ENCODE results near the gene QRICH1. TPM values are rescaled to one million over a fixed set of nuclear protein-coding genes. Genes with fewer than 3 reads are reported as not detected.
"Not testable (repeated sequence)": the region's sequence is repeated elsewhere in the genome, so short reads cannot be mapped to it uniquely, and the experiment has no call there.

QRICH1 gene
- total RNA-seq, 1 experiment from 2014 or later: 82.7 TPM

- DNase-seq (ENCODE audit: low spot score): peak; percentile 45
Observed at GRCh38 chr3:49017971-49018706, 75.7 kb downstream of the QRICH1 start, which contains the start of gene DALRD3. TSS of gene DALRD3 (minus strand) at chr3:49018580. CDS start at chr3:49018564, 16 bp downstream.

DNA sequence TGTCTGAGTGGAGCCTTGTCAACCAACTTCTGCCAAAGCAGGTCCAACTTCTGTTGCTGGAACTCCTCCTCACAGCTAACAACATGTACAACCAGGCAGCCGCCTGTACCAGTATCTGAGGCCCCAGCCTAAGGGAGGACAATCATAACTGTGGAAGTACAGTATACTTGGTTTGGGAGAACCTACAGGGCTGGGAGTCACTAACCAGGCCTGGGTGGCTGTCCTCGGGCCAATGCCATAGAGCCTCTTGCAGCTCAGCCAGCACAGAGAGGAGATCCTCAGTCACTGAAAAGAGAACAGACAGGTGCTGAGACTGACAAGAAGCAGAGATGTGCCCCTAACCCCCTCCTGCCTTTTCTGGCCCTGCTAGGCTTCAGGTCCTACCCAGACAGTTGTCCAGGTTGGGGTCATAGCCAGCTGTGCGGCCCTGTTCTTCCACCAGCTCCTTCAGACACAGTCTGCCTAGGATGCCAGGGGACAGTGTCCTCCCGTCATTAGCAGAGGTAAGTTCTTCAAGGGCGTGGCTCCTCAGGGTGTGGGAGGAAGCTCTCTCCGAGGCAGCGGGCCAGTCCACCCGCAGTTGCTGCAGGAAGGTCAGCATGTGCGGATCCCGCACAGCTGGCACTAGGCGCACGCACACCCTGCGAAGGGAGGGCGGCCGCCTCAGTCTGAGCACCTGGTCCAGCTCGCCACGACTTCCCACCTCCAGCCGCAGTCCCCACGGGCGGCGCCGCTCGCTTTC, 76.5 kb downstream of the QRICH1 start:
- no peak for DNase-seq (ENCODE audit: low spot score)

DNA sequence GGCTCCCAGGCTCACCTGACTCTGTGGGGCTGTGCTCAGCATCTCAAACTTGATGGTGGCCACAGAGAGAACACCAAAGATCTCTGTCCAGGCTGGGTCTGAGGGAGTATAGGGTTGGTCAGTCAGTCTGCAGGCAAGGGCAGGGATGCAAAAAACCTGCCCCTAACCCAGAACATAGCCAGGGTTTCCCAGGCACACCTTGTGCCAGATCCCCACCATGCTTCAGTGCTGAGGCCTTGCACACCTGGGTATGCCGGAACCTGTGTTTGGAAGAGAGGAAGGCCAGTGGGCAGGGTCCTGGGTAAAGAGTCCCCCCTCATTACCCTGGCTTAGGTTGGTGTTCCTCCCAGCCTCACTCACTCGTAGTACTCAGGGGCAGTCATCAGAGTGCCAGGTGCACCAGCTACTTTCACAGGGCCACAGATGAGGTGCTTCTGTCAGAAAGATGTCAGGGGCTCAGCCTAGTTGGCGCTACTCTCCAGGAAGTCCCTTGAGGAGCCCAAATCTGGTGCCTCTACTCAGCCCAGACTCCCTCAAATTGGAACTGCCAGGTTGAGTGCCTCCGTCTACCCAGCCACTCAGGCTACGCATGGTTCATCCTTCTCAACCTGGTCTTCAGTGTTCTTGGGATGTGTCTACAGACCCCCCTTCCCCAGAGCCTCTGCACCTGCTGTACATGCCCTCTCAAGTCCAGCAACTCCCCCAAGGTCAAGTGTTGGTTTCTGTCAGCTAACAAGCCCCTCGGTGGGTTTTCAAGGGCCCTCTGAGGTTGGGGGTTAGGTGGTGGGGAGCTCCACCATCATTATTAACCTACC, 77.2 kb downstream of the QRICH1 start:
- DNase-seq (ENCODE audit: low spot score): no peak

- no peak for DNase-seq (ENCODE audit: low spot score)
Observed at GRCh38 chr3:49015765-49016164, 78.1 kb downstream of the QRICH1 start.

GRCh38 chr3:49015072-49015471, 78.8 kb downstream of the QRICH1 start:
- no peak for DNase-seq (ENCODE audit: low spot score)

GRCh38 chr3:49013738-49014660, 79.9 kb downstream of the QRICH1 start:
- no peak for DNase-seq (ENCODE audit: low spot score)

- DNase-seq (ENCODE audit: low spot score): no peak
Observed at GRCh38 chr3:49013113-49013737, 80.6 kb downstream of the QRICH1 start.

GRCh38 chr3:49012441-49013017, 81.3 kb downstream of the QRICH1 start:
- no peak for DNase-seq (ENCODE audit: low spot score)

DNA sequence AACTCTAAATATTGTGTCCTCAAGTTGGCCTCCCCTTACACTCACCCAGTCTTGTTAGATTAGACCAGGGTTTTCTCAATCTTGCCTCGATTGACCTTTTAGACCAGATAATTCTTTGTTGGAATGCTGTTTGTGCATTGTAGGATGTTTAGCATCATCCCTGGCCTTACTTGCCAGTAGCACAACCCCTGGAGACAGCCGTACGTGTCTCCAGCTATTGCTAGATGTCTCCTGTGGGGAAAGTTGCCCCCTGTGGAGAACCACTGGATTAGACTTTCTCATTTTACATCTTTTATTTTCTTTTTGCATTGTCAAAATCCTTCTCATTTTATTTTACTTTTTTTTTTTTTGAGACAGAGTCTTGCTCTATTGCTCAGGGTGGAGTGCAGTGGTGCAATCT, 84.5 kb downstream of the QRICH1 start:
- DNase-seq (ENCODE audit: low spot score): no peak

DNA sequence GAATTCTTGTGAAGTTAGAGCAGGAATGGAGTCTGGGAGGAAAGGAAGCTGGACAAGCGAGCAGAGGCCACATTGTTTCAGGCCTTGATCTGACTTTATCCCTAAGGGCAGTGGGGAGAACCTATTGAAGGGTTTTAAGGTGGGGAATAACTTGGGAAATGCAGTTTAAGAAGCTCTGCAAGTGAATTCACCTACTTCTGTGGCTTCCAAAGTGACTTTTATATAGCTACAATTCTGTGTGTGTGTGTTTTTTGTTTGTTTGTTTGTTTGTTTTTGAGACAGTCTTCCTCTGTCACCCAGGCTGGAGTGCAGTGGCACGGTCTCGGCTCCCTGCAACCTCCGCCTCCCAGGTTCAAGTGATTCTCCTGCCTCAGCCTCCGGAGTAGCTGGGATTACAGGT, 85.2 kb downstream of the QRICH1 start:
- not testable (repeated sequence) for DNase-seq (ENCODE audit: low spot score)

DNA sequence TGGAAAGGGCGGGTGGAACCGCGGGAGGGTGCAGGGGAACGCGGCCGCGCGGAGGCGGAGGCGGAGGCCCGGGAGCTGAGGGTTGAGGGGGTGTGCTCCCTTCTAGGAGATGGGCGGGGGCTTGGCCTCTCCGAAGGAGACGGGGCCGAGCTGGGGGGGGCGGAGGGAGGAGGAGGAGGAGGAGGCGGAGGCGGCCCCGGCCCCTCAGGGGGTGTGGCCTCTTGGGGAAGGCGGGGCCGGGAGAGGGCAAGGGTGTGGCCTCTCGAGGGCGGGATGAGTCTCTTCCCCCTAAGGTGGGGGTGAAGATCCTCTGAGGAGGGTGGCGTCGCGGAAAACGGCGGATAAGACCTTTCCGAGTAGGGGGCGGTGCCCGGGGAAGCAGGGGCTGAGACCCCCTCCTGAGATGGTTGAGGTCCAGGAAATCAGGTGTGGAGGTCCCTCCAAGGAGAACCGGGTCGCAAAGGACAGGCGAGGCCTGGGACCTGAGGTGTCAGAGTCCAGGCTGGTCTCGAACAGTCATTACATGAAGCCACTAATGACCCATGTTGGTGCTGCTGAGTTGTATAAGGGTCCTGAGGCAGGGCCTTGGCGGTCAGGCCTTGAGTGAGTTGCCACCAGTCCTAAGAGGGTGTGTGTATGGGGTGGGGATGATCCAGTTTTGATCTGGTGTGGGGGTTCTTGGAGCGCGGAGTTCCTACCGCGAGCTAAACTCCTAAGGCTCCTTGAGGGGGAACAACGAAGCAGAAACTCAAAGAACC, 85.9 kb downstream of the QRICH1 start:
- peak; percentile 79 for DNase-seq (ENCODE audit: low spot score)

- DNase-seq (ENCODE audit: low spot score): peak; percentile 97
Observed at GRCh38 chr3:49007068-49007770, 86.7 kb downstream of the QRICH1 start, which contains the start of gene WDR6. TSS of gene WDR6 (plus strand) at chr3:49007391. CDS start at chr3:49007432, 41 bp downstream.

DNA sequence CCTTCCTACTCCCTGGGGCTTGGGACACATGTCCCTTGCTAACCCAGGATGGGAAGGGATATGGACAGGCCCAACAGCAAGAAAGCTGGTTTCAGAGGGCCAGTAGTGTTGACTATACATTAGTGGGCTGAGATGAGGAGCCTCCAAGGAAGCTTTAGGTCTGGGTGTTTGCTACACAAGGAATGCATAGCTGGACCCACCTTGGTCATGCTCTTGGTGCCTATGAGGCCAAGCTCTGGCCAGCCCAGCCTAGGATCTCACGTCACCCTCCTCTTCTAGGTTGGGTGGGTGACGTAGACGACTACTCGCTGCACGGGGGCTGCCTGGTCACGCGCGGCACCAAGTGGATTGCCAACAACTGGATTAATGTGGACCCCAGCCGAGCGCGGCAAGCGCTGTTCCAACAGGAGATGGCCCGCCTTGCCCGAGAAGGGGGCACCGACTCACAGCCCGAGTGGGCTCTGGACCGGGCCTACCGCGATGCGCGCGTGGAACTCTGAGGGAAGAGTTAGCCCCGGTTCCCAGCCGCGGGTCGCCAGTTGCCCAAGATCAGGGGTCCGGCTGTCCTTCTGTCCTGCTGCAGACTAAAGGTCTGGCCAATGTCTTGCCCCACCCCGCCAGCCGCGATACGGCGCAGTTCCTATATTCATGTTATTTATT, 87.3 kb downstream of the QRICH1 start:
- DNase-seq (ENCODE audit: low spot score): no peak

DNA sequence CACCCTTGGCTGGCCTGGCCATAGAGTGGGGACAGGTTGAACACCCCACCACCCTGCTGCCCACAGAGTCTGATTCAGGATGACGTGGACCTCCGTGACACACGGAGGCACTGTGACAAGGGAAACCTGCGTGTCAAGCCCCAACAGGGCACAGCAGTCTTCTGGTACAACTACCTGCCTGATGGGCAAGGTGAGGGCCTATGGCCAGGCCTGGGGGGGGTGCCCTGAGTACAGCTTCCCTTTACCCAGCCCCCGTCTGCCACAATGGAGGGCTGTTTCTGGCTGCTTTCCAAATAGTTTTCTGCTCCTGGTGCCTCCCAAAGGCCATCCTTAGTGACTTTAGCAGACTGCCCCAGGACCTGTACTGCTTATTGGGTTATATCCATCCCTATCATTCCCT, 87.9 kb downstream of the QRICH1 start:
- DNase-seq (ENCODE audit: low spot score): no peak

- DNase-seq (ENCODE audit: low spot score): no peak
Observed at GRCh38 chr3:49005303-49005680, 88.6 kb downstream of the QRICH1 start.

- no peak for DNase-seq (ENCODE audit: low spot score)
Observed at GRCh38 chr3:49004352-49005302, 89.2 kb downstream of the QRICH1 start.

DNA sequence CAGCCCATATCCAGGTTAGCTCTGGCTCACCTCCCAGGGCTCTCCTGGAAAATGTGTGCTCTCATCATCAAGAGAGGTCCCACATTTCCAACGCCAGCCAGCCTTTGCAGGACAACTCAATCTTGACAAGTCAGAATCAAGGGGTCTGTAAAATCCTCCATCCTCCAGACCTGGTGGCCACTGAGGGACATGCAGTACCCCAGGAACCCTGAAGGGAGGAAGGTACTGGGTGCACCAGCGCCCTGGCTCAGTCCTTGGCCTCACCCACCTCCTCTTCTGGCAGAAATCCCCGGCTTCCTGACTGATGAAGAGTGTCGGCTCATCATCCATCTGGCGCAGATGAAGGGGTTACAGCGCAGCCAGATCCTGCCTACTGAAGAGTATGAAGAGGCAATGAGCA, 92.7 kb downstream of the QRICH1 start:
- no peak for DNase-seq (ENCODE audit: low spot score)
